HG03571 (cell line): ENCODE data around the gene ABCC3.

ENCODE experiments used
- ATAC-seq: cut with Tn5 transposase; IDR thresholded peaks from one replicate; pipeline ENCODE4 v1.9.1; 2021; ENCODE audit not compliant: unreplicated experiment

The ABCC3 gene

GRCh38 chr17:50626037-50626574 lies 8.6 kb upstream of the ABCC3 start:
- ATAC-seq, result no peak

GRCh38 chr17:50627036-50627781 lies 7.5 kb upstream of the ABCC3 start:
- no peak for ATAC-seq

GRCh38 chr17:50627782-50628601 lies 6.7 kb upstream of the ABCC3 start:
- ATAC-seq, result no peak

- ATAC-seq, result no peak
These were observed 4.8 kb upstream of the ABCC3 start for GRCh38 chr17:50629902-50630301.

GRCh38 chr17:50630524-50631194 lies 4.0 kb upstream of the ABCC3 start:
- no peak for ATAC-seq

- ATAC-seq, result no peak
These were observed 3.3 kb upstream of the ABCC3 start for GRCh38 chr17:50631195-50631907.

- ATAC-seq, result no peak
These were observed 2.6 kb upstream of the ABCC3 start for GRCh38 chr17:50631908-50632571.

GRCh38 chr17:50632637-50633036 lies 2.0 kb upstream of the ABCC3 start:
- no peak for ATAC-seq

- ATAC-seq, result no peak
These were observed 998 bp upstream of the ABCC3 start for GRCh38 chr17:50633683-50634082.

GRCh38 chr17:50634915-50635731 lies 442 bp downstream of the ABCC3 start:
- ATAC-seq, result no peak

- no peak for ATAC-seq
These were observed 976 bp downstream of the ABCC3 start for GRCh38 chr17:50635732-50635981.

GRCh38 chr17:50635982-50636803 lies 1.5 kb downstream of the ABCC3 start:
- no peak for ATAC-seq

GRCh38 chr17:50636804-50637195 lies 2.1 kb downstream of the ABCC3 start:
- no peak for ATAC-seq

GRCh38 chr17:50637829-50638605 lies 3.3 kb downstream of the ABCC3 start:
- no peak for ATAC-seq

GRCh38 chr17:50638606-50638965 lies 3.9 kb downstream of the ABCC3 start:
- ATAC-seq, result no peak

GRCh38 chr17:50638966-50639713 lies 4.5 kb downstream of the ABCC3 start:
- no peak for ATAC-seq

GRCh38 chr17:50640686-50641351 lies 6.1 kb downstream of the ABCC3 start:
- no peak for ATAC-seq
